Spleen (tissue), 7 donors: Measurements from ENCODE around the gene MYO1F.
"Not testable (repeated sequence)": the region's sequence is repeated elsewhere in the genome, so short reads cannot be mapped to it uniquely, and the experiment has no call there.

Experiments used
- CTCF ChIP-seq, 11 experiments: fragments of 200-600 bp in 7 of 11; fragments of 450-650 bp in 4 of 11; sonication (generic) in 4 of 11; IDR thresholded peaks in 8 of 11; conservative IDR thresholded peaks in 3 of 11; 1 replicate in 7 of 11; 2 replicates in 4 of 11; pipeline versions ENCODE4 v1.4.0 to v1.8.0; 2016 to 2021; ENCODE audit warnings: antibody characterized with exemption in 11 of 11, inconsistent platforms in 4 of 11, mild to moderate bottlenecking in 1 of 11
- POLR2A ChIP-seq, 3 donors: fragments of 450-650 bp; IDR thresholded peaks; one replicate each; pipeline ENCODE4 v1.5.1; 2017; ENCODE audit warnings: antibody characterized with exemption in 3 of 3, mild to moderate bottlenecking in 1 of 3
- donor health status: DM: no; HTN: no; CAD: no; lungs with moderate emphysema.
- donor health status: DM: no; HTN: no; CAD: no.
- donor health status: DM: no; HTN: no; CAD: no.

GRCh38 chr19:8574619-8574922 lies 2.7 kb downstream of the MYO1F start:
- not testable (repeated sequence) for TF ChIP-seq CTCF (IDR thresholded peaks at IDR 0.05 in 8 of 11, conservative IDR thresholded peaks at IDR 0.05 in 3 of 11); POLR2A (IDR thresholded peaks at IDR 0.05)
